IMR-90 (cell line): ENCODE results near the gene RFPL4AL1. TPM values are rescaled to one million over a fixed set of nuclear protein-coding genes. Genes with fewer than 3 reads are reported as not detected.

ENCODE experiments used
- ATAC-seq: fragments of 200-7000 bp; cut with Tn5 transposase; 2 replicates; pipeline ENCODE4 v1.9.1; 2020; ENCODE audit warnings: low read depth, mild to moderate bottlenecking, moderate library complexity
- BruUV-seq: library from RNA; stranded (reverse); fragments of 400-500 nt; replicated peaks from 2 replicates; lab custom pipeline; 2021; lab: Mats Ljungman, UMichigan
- CTCF ChIA-PET: fragments of 300-600 bp; formaldehyde crosslinking; extraction: SDS; loops from one replicate; lab custom pipeline; 2021; ENCODE audit warnings: antibody characterized with exemption; lab: Yijun Ruan, JAX
- POLR2A ChIA-PET: fragments of 300-600 bp; sonication (Branson Sonifier 250); formaldehyde crosslinking; loops from one replicate; lab custom pipeline; 2022; ENCODE audit warnings: antibody characterized with exemption; ENCODE audit not compliant: unreplicated experiment; lab: Charles Lee
- DNase-seq: peaks from one replicate; pipeline ENCODE4 v3.0.0; 2013
- H2AFZ ChIP-seq: replicated peaks from 2 replicates; pipeline ENCODE3; 2013; ENCODE audit warnings: low read length, mild to moderate bottlenecking; ENCODE audit not compliant: poor library complexity
- H2AK5ac ChIP-seq: 2 replicates; pipeline ENCODE4 v1.6.1; 2013; ENCODE audit warnings: low read depth, low read length, inconsistent platforms
- H2AK9ac ChIP-seq: replicated peaks from 2 replicates; pipeline ENCODE3; 2013; ENCODE audit warnings: mild to moderate bottlenecking, low read depth, low read length, moderate library complexity; ENCODE audit not compliant: poor library complexity
- H2BK120ac ChIP-seq: 2 replicates; pipeline ENCODE4 v1.6.1; 2013; ENCODE audit warnings: low read depth, low read length, inconsistent platforms
- H2BK15ac ChIP-seq: 3 replicates; pipeline ENCODE4 v1.6.1; 2013; ENCODE audit warnings: low read depth, low read length, inconsistent platforms
- H2BK20ac ChIP-seq: 2 replicates; pipeline ENCODE4 v1.6.1; 2013; ENCODE audit warnings: low read depth, mild to moderate bottlenecking, inconsistent platforms, low read length, moderate library complexity
- H2BK5ac ChIP-seq: 2 replicates; pipeline ENCODE4 v1.6.1; 2013; ENCODE audit warnings: mild to moderate bottlenecking, low read depth, low read length, inconsistent platforms; ENCODE audit not compliant: poor library complexity, severe bottlenecking
- H3K14ac ChIP-seq: replicated peaks from 2 replicates; pipeline ENCODE4 v1.6.1; 2013; ENCODE audit warnings: low read depth, low read length, inconsistent platforms
- H3K18ac ChIP-seq: 2 replicates; pipeline ENCODE4 v1.6.1; 2013; ENCODE audit warnings: low read depth, low read length, control low read depth
- H3K23ac ChIP-seq: 2 replicates; pipeline ENCODE4 v1.6.1; 2013; ENCODE audit warnings: low read depth, low read length, inconsistent platforms
- H3K27ac ChIP-seq: 2 replicates; pipeline ENCODE4 v1.5.1; 2013; ENCODE audit warnings: mild to moderate bottlenecking, control low read depth, low read length; ENCODE audit not compliant: insufficient read depth
- H3K27me3 ChIP-seq: 2 replicates; pipeline ENCODE4 v1.6.1; 2013; ENCODE audit warnings: low read length; ENCODE audit not compliant: control insufficient read depth, insufficient read depth
- H3K36me3 ChIP-seq: 2 replicates; pipeline ENCODE4 v1.6.1; 2013; ENCODE audit warnings: low read length, mixed read lengths; ENCODE audit not compliant: control insufficient read depth, insufficient read depth
- H3K4ac ChIP-seq: 2 replicates; pipeline ENCODE4 v1.6.1; 2013; ENCODE audit warnings: low read depth, low read length, inconsistent platforms
- H3K4me1 ChIP-seq: 2 replicates; pipeline ENCODE4 v1.6.1; 2013; ENCODE audit warnings: low read length, mixed read lengths; ENCODE audit not compliant: control insufficient read depth, insufficient read depth
- H3K4me2 ChIP-seq: 2 replicates; pipeline ENCODE4 v1.6.1; 2013; ENCODE audit warnings: low read depth, mild to moderate bottlenecking, control low read depth, low read length, moderate library complexity
- H3K4me3 ChIP-seq: 2 replicates; pipeline ENCODE4 v1.5.1; 2013; ENCODE audit warnings: low read depth, mild to moderate bottlenecking, control low read depth, low read length, moderate library complexity; ENCODE audit not compliant: insufficient read depth
- H3K56ac ChIP-seq: 2 replicates; pipeline ENCODE4 v1.6.1; 2013; ENCODE audit warnings: low read length, inconsistent platforms; ENCODE audit not compliant: insufficient read depth; ENCODE audit errors: extremely low read depth
- H3K79me1 ChIP-seq, 2 experiments: 2 replicates each; pipeline ENCODE4 v1.6.1; 2013; ENCODE audit warnings: low read length in 2 of 2, inconsistent platforms in 1 of 2, low read depth in 1 of 2
- H3K9ac ChIP-seq: 2 replicates; pipeline ENCODE4 v1.6.1; 2013; ENCODE audit warnings: low read depth, low read length, control low read depth
- H3K9me1 ChIP-seq: 2 replicates; pipeline ENCODE4 v1.6.1; 2013; ENCODE audit warnings: low read length, inconsistent platforms; ENCODE audit not compliant: insufficient read depth
- H3K9me3 ChIP-seq: 2 replicates; pipeline ENCODE4 v1.6.1; 2013; ENCODE audit warnings: low read length; ENCODE audit not compliant: control insufficient read depth, insufficient read depth
- H4K20me1 ChIP-seq: 2 replicates; pipeline ENCODE4 v1.6.1; 2013; ENCODE audit warnings: low read length, inconsistent platforms; ENCODE audit not compliant: insufficient read depth
- H4K5ac ChIP-seq: 2 replicates; pipeline ENCODE4 v1.6.1; 2013; ENCODE audit warnings: mild to moderate bottlenecking, low read depth, low read length, control low read depth
- H4K8ac ChIP-seq, 2 experiments: 2 replicates each; pipeline ENCODE4 v1.6.1; 2013; ENCODE audit warnings: low read depth in 2 of 2, low read length in 2 of 2, control low read depth in 1 of 2, inconsistent platforms in 1 of 2
- H4K91ac ChIP-seq: 2 replicates; pipeline ENCODE4 v1.6.1; 2013; ENCODE audit warnings: low read depth, low read length, inconsistent platforms; ENCODE audit not compliant: insufficient read depth
- BHLHE40 ChIP-seq: fragments of 150-350 bp; IDR thresholded peaks from 2 replicates; pipeline ENCODE4 v1.6.1; 2016; ENCODE audit warnings: mild to moderate bottlenecking, low read depth, low read length
- CEBPB ChIP-seq: IDR thresholded peaks from 2 replicates; pipeline ENCODE4 v1.6.1; 2012; ENCODE audit warnings: low read depth, low read length, improper control_type of control experiment
- CHD1 ChIP-seq: IDR thresholded peaks from 2 replicates; pipeline ENCODE4 v1.6.1; 2012; ENCODE audit warnings: low read depth, low read length, improper control_type of control experiment
- ELK1 ChIP-seq: fragments of 150-350 bp; IDR thresholded peaks from 2 replicates; pipeline ENCODE4 v1.6.1; 2016; ENCODE audit warnings: low read depth, mild to moderate bottlenecking, low read length, moderate library complexity, borderline replicate concordance
- FOS ChIP-seq: fragments of 150-350 bp; IDR thresholded peaks from 2 replicates; pipeline ENCODE4 v1.6.1; 2016; ENCODE audit warnings: low read depth, low read length
- MAFK ChIP-seq: IDR thresholded peaks from 2 replicates; pipeline ENCODE4 v1.6.1; 2012; ENCODE audit warnings: low read depth, low read length, improper control_type of control experiment
- MAZ ChIP-seq: IDR thresholded peaks from 2 replicates; pipeline ENCODE4 v1.6.1; 2012; ENCODE audit warnings: low read depth, mild to moderate bottlenecking, low read length, improper control_type of control experiment, moderate library complexity, borderline replicate concordance
- MXI1 ChIP-seq: IDR thresholded peaks from 2 replicates; pipeline ENCODE4 v1.6.1; 2012; ENCODE audit warnings: low read depth, mild to moderate bottlenecking, low read length, moderate library complexity, borderline replicate concordance
- NFE2L2 ChIP-seq: fragments of 150-350 bp; IDR thresholded peaks from 2 replicates; pipeline ENCODE4 v1.6.1; 2016; ENCODE audit warnings: low read depth, mild to moderate bottlenecking, low read length
- POLR2A ChIP-seq: IDR thresholded peaks from 2 replicates; pipeline ENCODE4 v1.6.1; 2012; ENCODE audit warnings: mild to moderate bottlenecking, low read depth, low read length
- RAD21 ChIP-seq: IDR thresholded peaks from 2 replicates; pipeline ENCODE4 v1.6.1; 2012; ENCODE audit warnings: low read length, improper control_type of control experiment
- RCOR1 ChIP-seq: IDR thresholded peaks from 2 replicates; pipeline ENCODE4 v1.6.1; 2012; ENCODE audit warnings: mild to moderate bottlenecking, low read length, improper control_type of control experiment; ENCODE audit not compliant: insufficient replicate concordance
- RFX5 ChIP-seq: IDR thresholded peaks from 2 replicates; pipeline ENCODE4 v1.8.0; 2012; ENCODE audit warnings: low read depth, mild to moderate bottlenecking, low read length, moderate library complexity
- WGBS, 2 experiments: methylation state at CpG; one replicate each; pipeline versions ENCODE4 v1.1.5 to v1.1.7; 2013; ENCODE audit warnings: missing lambda C conversion rate in 2 of 2; ENCODE audit not compliant: insufficient read length in 1 of 2; ENCODE audit errors: extremely low coverage in 2 of 2; 5-methylcytosine and 5-hydroxymethylcytosine counted together
- dilution Hi-C: fragments of 300-500 bp; cut with HindIII; formaldehyde crosslinking; loops from one replicate; pipeline ENCODE4 v1.14.3; 2018; ENCODE audit warnings: low sequenced_read_pairs; ENCODE audit not compliant: unreplicated experiment
- in situ Hi-C: fragments of 300-500 bp; cut with MboI; formaldehyde crosslinking; loops from 3 replicates; pipeline ENCODE4 v1.14.3; 2019; ENCODE audit warnings: low sequenced_read_pairs, inconsistent platforms, mixed read lengths
- intact Hi-C: fragments of 100-400 bp; cut with micrococcal nuclease; formaldehyde crosslinking; loops from 2 replicates; pipeline ENCODE4 v1.10.0; 2022
- polyA plus RNA-seq, 3 experiments: library from polyadenylated mRNA; depleted of rRNA; stranded (reverse); fragments of >200 nt; gene quantifications; 2 replicates each; pipeline ENCODE4 v1.2.3, GENCODE V29; 2012; ENCODE audit warnings: low replicate concordance in 1 of 3
- total RNA-seq: library from RNA; depleted of rRNA; stranded (reverse); fragments of >200 nt; gene quantifications from 2 replicates; pipeline ENCODE4 v1.2.3, GENCODE V29; 2012
- TF ChIP-seq, protein P1 (sequence below): conservative IDR thresholded peaks from 2 replicates; pipeline ENCODE4 v1.5.1; 2012; ENCODE audit warnings: mild to moderate bottlenecking, low read depth, low read length, improper control_type of control experiment
- TF ChIP-seq, protein P2 (sequence below): fragments of 150-350 bp; IDR thresholded peaks from 2 replicates; pipeline ENCODE4 v1.6.1; 2017; ENCODE audit warnings: mild to moderate bottlenecking, antibody characterized with exemption, low read length, low read depth

The RFPL4AL1 gene
- total and polyA plus RNA-seq, 2 of the 4 experiments (the other 2 are of a cell fraction) = not detected

- Histone ChIP-seq H2AK9ac (no peak overlapping the region), H4K20me1 (no peaks in the 10 kb centered on the region), H3K36me3 (no peaks in the 10 kb centered on the region), H4K5ac (no peak overlapping the region), H2AFZ (no peak overlapping the region), H4K91ac (no peak overlapping the region), H2BK20ac (no peak overlapping the region), H3K56ac (no peak overlapping the region), H3K9me1 (no peaks in the 10 kb centered on the region), H2AK5ac (no peak overlapping the region), H3K23ac (no peak overlapping the region), H3K4me2 (no peak overlapping the region), H3K9ac (no peak overlapping the region), H3K4me3 (no peak overlapping the region), H3K18ac (no peak overlapping the region), H3K14ac (no peak overlapping the region), H3K4me1 (no peaks in the 10 kb centered on the region), H3K9me3 (peaks cover 20% of the 10 kb centered on the region), H2BK120ac (no peak overlapping the region), H4K8ac (no peak overlapping the region), H3K79me1 (no peaks in the 10 kb centered on the region), H3K27ac (no peak overlapping the region), H2BK15ac (no peak overlapping the region), H2BK5ac (no peak overlapping the region), H3K4ac (no peak overlapping the region), H3K27me3 (no peaks in the 10 kb centered on the region)
- TF ChIP-seq CEBPB (no peak), RFX5 (no peak), MAFK (no peak), RCOR1 (no peak), NFE2L2 (no peak), ELK1 (no peak), MXI1 (no peak), MAZ (no peak), CHD1 (no peak), BHLHE40 (no peak), RAD21 (no peak), FOS (no peak), POLR2A (no peak)
- TF ChIP-seq, protein P1, sequence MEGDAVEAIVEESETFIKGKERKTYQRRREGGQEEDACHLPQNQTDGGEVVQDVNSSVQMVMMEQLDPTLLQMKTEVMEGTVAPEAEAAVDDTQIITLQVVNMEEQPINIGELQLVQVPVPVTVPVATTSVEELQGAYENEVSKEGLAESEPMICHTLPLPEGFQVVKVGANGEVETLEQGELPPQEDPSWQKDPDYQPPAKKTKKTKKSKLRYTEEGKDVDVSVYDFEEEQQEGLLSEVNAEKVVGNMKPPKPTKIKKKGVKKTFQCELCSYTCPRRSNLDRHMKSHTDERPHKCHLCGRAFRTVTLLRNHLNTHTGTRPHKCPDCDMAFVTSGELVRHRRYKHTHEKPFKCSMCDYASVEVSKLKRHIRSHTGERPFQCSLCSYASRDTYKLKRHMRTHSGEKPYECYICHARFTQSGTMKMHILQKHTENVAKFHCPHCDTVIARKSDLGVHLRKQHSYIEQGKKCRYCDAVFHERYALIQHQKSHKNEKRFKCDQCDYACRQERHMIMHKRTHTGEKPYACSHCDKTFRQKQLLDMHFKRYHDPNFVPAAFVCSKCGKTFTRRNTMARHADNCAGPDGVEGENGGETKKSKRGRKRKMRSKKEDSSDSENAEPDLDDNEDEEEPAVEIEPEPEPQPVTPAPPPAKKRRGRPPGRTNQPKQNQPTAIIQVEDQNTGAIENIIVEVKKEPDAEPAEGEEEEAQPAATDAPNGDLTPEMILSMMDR = no peak
- TF ChIP-seq, protein P2, sequence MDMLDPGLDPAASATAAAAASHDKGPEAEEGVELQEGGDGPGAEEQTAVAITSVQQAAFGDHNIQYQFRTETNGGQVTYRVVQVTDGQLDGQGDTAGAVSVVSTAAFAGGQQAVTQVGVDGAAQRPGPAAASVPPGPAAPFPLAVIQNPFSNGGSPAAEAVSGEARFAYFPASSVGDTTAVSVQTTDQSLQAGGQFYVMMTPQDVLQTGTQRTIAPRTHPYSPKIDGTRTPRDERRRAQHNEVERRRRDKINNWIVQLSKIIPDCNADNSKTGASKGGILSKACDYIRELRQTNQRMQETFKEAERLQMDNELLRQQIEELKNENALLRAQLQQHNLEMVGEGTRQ = no peak
- in situ Hi-C loops = no loop called here
- no CpG with 5 or more reads among the region's 5 CpGs for WGBS, 2 experiments
- dilution Hi-C loops = no loop called here
- DNase-seq = no peak
- intact Hi-C loops = no loop called here
- no TSS peak for BruUV-seq
- ChIA-PET POLR2A (no interaction called here), CTCF (no interaction called here)
- no peak for ATAC-seq
Measured at GRCh38 chr19:55813906-55814305, 45.0 kb downstream of the RFPL4AL1 start.
